Upper lobe of right lung (tissue), 1 donor: ENCODE results near the gene GRAMD2B. TPM values are rescaled to one million over a fixed set of nuclear protein-coding genes. Genes with fewer than 3 reads are reported as not detected.

Experiments
- ATAC-seq: fragments of 200-7000 bp; cut with Tn5 transposase; one replicate; pipeline ENCODE4 v1.9.1; 2020; ENCODE audit warnings: mild to moderate bottlenecking, moderate library complexity
- DNase-seq: peaks from one replicate; pipeline ENCODE4 v3.0.0-alpha.2; 2020
- H3K27ac ChIP-seq: fragments of 200-600 bp; one replicate; pipeline ENCODE4 v1.8.0; 2022
- H3K27me3 ChIP-seq: fragments of 200-600 bp; one replicate; pipeline ENCODE4 v1.8.0; 2022; ENCODE audit warnings: mild to moderate bottlenecking
- H3K36me3 ChIP-seq: fragments of 200-600 bp; one replicate; pipeline ENCODE4 v1.8.0; 2022
- H3K4me1 ChIP-seq: fragments of 200-600 bp; one replicate; pipeline ENCODE4 v1.8.0; 2022
- H3K4me3 ChIP-seq: fragments of 200-600 bp; one replicate; pipeline ENCODE4 v1.8.0; 2022; ENCODE audit warnings: mild to moderate bottlenecking
- H3K9me3 ChIP-seq: fragments of 200-600 bp; one replicate; pipeline ENCODE4 v1.8.0; 2022
- intact Hi-C: fragments of 100-400 bp; cut with DNase I; formaldehyde crosslinking; loops from one replicate; pipeline ENCODE4 v1.11.0; 2022
- total RNA-seq: library from RNA; stranded (reverse); fragmentation: NEBNext Ultra II Directional; extraction: Animal tissue kit (Norgen Biotek cat#: 25700); gene quantifications from one replicate; pipeline ENCODE4 v1.2.1, GENCODE V29; 2021
- TF ChIP-seq, protein P1 (sequence below): fragments of 200-600 bp; IDR thresholded peaks from one replicate; pipeline ENCODE4 v1.8.0; 2022; ENCODE audit warnings: antibody characterized with exemption
- donor health status: DM: no; HTN: yes; CAD: no; lungs with severe emphysema.

The GRAMD2B gene
- total RNA-seq, 1 donor from 2014 or later: 17.0 TPM

DNA sequence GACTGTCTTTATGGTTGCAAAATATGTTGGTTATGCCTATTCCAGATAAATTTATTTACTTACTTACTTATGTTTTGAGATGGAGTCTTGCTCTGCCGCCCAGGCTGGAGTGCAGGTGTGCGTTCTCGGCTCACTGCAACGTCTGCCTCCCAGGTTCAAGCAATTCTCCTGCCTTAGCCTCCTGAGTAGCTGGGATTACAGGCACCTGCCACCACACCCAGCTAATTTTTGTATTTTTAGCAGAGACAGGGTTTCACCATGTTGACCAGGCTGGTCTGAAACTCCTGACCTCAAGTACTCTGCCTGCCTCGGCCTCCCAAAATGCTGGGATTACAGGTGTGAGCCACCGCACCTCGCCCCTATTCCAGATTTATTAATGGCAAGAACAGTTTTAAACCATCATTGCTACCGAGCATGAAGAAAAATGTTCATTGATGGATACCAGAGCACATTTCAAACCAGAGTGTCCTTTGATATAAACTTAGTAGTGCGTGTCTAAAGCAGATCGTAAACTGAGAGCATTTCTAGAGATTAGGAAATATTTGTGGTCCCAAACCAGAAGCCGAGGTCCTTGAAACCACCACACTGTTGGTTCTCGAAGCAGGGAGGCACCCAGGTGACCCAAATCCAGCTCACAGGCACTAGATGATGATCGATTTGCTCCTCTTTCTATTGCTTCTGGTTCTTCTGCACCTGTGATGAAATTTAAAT, 85.2 kb downstream of the GRAMD2B start:
- ATAC-seq: no peak
- peak overlapping the region; percentile 77 for H3K27ac ChIP-seq
- H3K27me3 ChIP-seq: no peaks in the 10 kb centered on the region
- no peaks in the 10 kb centered on the region for H3K9me3 ChIP-seq
- intact Hi-C loops: no loop called here
- DNase-seq: no peak
- H3K4me3 ChIP-seq: peak overlapping the region; percentile 9
- H3K36me3 ChIP-seq: no peaks in the 10 kb centered on the region
- TF ChIP-seq, protein P1, sequence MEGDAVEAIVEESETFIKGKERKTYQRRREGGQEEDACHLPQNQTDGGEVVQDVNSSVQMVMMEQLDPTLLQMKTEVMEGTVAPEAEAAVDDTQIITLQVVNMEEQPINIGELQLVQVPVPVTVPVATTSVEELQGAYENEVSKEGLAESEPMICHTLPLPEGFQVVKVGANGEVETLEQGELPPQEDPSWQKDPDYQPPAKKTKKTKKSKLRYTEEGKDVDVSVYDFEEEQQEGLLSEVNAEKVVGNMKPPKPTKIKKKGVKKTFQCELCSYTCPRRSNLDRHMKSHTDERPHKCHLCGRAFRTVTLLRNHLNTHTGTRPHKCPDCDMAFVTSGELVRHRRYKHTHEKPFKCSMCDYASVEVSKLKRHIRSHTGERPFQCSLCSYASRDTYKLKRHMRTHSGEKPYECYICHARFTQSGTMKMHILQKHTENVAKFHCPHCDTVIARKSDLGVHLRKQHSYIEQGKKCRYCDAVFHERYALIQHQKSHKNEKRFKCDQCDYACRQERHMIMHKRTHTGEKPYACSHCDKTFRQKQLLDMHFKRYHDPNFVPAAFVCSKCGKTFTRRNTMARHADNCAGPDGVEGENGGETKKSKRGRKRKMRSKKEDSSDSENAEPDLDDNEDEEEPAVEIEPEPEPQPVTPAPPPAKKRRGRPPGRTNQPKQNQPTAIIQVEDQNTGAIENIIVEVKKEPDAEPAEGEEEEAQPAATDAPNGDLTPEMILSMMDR: no peak
- peaks cover 17% of the 10 kb centered on the region for H3K4me1 ChIP-seq

GRCh38 chr5:126508962-126509279, 85.7 kb downstream of the GRAMD2B start:
- intact Hi-C loops: no loop called here
- Histone ChIP-seq H3K36me3 (no peaks in the 10 kb centered on the region), H3K27ac (peak overlapping the region; percentile 77), H3K4me3 (no peak overlapping the region), H3K4me1 (peaks cover 17% of the 10 kb centered on the region), H3K27me3 (no peaks in the 10 kb centered on the region), H3K9me3 (no peaks in the 10 kb centered on the region)
- DNase-seq: no peak
- TF ChIP-seq, protein P1: no peak
- ATAC-seq: peak; percentile 78

DNA sequence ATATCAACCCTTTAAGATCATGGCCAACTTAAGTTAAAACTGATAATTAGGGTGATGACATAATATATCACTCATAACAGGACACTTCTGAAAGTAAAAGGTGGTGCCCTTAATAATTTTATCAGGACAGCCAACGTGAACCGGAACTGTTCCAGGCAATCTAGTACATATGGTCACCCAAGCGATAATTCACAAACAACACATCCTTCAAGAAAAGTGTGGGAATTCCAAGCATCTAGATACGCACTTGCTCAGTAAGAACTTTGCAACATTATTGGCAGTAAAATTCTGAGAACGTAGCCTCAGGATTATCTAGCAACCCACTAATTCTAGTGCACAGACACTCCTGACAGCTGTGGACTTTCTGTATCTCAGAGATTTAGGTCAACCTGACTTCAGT, 86.1 kb downstream of the GRAMD2B start:
- TF ChIP-seq, protein P1: no peak
- Histone ChIP-seq H3K36me3 (no peaks in the 10 kb centered on the region), H3K27ac (peak overlapping the region; percentile 52), H3K27me3 (no peaks in the 10 kb centered on the region), H3K9me3 (no peaks in the 10 kb centered on the region), H3K4me1 (peaks cover 15% of the 10 kb centered on the region), H3K4me3 (no peak overlapping the region)
- ATAC-seq (no peak), DNase-seq (no peak)
- intact Hi-C loops: no loop called here

DNA sequence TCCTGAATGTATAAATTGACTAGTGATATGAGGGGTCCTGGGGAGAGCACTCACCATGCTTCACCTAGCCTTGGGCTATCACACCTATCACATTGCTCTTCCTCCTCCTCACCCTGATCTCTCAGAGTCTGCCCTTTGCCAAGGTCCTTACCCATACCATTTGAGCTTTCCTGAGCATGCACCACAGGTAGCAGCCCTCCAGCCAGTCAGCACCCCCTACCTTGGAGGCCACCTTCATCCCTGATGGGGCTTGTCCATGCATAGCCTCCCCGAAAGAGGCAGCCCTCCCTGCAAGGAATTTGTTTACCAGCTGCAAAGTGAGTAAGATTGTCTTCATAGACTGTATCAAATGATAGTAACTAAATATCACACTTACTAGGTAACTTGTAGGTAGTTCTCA, 88.8 kb downstream of the GRAMD2B start:
- Histone ChIP-seq H3K4me3 (no peak overlapping the region), H3K4me1 (peaks cover 25% of the 10 kb centered on the region), H3K9me3 (no peaks in the 10 kb centered on the region), H3K36me3 (no peaks in the 10 kb centered on the region), H3K27me3 (no peaks in the 10 kb centered on the region), H3K27ac (no peak overlapping the region)
- TF ChIP-seq, protein P1: no peak
- DNase-seq (no peak), ATAC-seq (no peak)
- intact Hi-C loops: no loop called here

GRCh38 chr5:126512451-126512850, 89.2 kb downstream of the GRAMD2B start:
- no peak for ATAC-seq

More at GRCh38 chr5:126512451-126512850, 89.2 kb downstream of the GRAMD2B start:
- Histone ChIP-seq H3K9me3 (no peaks in the 10 kb centered on the region), H3K27ac (peak overlapping the region; percentile 65), H3K4me3 (no peak overlapping the region), H3K27me3 (no peaks in the 10 kb centered on the region), H3K36me3 (no peaks in the 10 kb centered on the region), H3K4me1 (peaks cover 25% of the 10 kb centered on the region)
- no peak for DNase-seq
- TF ChIP-seq, protein P1: no peak
- intact Hi-C loops: no loop called here
